ENCODE data around the gene CHD6.

CHD6 gene

DNA sequence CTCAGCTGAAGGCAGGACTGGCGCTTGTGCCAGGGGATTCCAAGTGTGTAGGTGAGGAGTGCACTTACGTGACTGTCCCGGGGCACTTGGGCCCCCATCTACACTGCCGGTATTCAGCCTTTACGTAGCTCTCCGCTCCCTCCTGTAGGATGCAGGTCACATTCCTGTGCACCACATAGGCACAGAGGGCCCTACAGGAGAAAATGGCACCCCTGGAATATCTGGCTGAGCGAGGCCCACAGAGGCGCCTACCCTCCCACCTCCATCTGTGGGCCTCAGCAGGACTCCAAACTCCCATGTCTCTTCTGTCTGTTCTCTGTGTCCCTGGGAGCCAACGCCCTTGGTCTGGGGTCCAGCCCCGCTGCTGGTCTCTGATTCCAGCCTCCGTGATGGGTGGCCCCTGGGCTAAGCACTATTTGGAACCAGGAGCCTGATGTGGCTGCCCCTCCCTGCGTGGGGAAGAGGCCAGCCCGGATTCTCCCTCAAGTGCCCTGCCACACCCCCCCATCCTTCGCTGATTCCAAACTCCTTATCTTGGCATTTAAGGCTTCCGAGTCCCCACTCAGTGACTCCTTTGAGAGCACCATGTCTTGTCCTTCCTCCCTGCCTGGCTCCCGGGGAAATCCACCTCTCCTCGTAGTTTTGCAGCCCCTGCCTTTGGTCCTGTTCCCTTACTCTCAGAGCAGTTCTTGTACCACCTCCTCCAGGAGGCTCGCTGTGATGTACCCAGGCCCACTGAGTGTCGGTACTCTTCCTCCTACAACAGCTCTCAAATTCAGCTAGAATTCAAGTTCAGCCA is 253.0 kb downstream of the CHD6 start:
- H3K4me3 ChIP-seq (ENCODE audit: low read length), result peak overlapping the region; percentile 26
- TF ChIP-seq, protein P1, sequence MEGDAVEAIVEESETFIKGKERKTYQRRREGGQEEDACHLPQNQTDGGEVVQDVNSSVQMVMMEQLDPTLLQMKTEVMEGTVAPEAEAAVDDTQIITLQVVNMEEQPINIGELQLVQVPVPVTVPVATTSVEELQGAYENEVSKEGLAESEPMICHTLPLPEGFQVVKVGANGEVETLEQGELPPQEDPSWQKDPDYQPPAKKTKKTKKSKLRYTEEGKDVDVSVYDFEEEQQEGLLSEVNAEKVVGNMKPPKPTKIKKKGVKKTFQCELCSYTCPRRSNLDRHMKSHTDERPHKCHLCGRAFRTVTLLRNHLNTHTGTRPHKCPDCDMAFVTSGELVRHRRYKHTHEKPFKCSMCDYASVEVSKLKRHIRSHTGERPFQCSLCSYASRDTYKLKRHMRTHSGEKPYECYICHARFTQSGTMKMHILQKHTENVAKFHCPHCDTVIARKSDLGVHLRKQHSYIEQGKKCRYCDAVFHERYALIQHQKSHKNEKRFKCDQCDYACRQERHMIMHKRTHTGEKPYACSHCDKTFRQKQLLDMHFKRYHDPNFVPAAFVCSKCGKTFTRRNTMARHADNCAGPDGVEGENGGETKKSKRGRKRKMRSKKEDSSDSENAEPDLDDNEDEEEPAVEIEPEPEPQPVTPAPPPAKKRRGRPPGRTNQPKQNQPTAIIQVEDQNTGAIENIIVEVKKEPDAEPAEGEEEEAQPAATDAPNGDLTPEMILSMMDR (conservative IDR thresholded peaks at IDR 0.05; ENCODE audit: low read depth, low read length), result no peak
- no peak for DNase-seq (ENCODE audit: low read depth)

DNA sequence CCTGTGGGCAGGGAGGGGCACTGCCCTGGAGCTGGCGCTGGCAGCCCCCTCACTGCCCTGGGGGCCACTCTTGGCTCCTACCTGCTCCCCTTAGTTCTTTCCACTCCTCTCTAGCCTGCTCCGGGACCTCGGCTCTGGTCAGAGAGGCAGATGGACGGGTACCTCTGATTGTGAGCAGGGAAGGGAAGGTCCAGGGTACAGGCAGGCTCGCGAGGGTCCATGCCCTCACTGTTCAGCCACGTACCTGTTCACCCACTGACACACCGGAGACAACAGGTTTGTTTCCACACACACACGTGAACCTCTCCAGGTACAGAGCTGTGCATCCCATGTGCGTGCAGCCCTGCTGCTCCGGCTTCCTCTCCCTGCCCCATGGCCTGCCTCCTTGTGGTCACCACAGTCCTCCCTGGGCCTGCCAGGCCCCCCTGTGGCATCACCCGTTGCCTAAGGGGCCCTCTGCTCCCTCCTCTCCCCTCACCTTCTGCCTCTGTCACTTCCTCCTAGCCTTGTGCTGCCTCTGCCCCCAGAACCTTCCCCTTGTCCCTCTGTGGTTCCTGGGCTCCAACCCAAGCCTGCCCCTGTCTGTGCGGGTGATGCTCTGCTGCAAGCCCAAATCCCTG is 253.8 kb downstream of the CHD6 start:
- DNase-seq (ENCODE audit: low read depth), result no peak
- H3K4me3 ChIP-seq (ENCODE audit: low read length), result no peak overlapping the region
- TF ChIP-seq, protein P1 (conservative IDR thresholded peaks at IDR 0.05; ENCODE audit: low read depth, low read length), result peak; percentile 7

DNA sequence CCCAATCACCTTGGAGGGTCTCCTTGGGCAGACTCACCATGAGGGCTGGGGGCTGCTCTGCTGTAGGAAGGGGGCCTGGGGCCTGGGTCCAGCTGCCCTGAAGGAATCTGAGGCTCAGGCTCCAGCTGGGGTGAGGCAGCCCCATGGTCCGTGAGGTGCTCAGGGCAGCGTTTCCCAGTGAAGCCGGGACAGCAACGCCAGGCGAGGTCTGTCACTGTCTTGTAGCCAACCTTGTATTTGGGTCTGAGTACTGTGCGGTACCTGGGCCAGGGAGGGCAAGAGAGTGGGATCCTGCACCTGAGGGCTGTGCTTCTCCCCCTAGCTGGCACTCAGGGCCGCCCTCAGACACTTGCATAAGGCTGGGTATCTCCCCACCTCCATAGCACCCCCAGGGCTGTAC is 254.6 kb downstream of the CHD6 start:
- H3K4me3 ChIP-seq (ENCODE audit: low read length), result no peak overlapping the region
- DNase-seq (ENCODE audit: low read depth), result no peak
- TF ChIP-seq, protein P1 (conservative IDR thresholded peaks at IDR 0.05; ENCODE audit: low read depth, low read length), result no peak

DNA sequence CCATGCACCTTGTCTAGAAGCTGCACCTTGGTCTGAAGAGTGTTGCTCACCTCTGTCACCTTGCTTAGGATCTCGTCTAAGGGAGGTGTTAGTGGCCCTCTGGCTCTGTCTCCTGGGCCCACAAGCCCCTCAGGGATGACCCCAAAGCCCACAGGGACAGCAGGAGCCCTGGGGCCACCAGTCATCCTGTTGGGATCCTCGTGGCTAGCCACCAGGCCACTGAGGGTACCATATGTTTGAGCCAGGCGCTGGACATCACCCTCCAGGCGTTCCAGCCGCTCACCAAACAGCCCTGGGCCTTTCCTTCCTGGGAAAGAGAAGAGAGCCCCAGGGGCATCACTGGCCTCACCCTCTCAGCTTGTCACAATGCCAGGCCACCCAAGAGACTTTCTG is 255.4 kb downstream of the CHD6 start:
- no peak for DNase-seq (ENCODE audit: low read depth)
- H3K4me3 ChIP-seq (ENCODE audit: low read length), result no peak overlapping the region
- TF ChIP-seq, protein P1 (conservative IDR thresholded peaks at IDR 0.05; ENCODE audit: low read depth, low read length), result no peak

DNA sequence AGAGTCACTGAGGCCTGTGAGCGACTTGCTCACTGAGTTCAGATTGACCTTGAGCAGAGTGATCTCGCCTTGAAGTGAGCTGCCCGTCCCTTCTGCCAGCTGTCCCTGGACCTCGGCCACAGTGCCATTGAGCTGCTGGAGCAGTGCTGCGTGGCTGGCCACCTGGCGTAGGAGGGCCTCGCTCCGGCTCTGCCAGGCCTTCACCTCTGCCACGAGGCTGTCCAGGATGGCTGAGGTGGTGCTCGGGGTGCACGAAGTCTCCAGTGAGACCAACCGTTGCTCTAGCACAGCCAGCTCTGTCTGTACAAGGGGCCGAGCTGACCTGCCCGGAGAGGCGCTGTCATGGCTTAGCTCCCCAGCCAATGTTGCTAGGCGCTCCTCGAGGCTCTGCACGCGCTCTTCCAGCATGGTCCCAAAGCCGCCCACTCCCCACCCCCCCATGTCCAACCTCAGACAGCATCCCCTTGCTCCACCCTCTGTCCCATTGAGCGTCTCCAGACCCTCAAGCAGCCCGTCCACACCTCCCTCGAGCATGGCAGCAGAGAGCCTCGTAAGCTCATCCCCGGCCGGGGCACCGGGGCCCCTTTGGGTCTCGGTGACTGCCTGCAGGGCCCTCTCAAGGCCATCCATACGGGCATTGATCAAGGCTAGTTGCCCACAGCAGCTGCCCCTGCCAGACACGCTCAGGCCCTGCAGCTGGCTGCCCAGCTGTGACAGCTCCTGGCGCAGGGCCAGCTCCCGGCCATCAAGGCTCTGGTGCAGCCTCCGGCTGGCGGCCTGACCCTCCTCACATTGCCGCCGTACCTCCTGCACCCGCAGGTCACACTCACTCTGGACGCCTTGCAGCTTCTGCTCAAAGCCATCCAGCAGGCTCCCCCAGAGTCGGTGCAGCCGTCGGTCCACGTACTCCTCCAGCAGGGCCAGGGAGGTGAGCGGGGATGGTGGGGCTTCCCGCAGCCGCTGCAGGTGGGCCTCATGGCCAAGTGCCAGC is 256.1 kb downstream of the CHD6 start:
- TF ChIP-seq, protein P1 (conservative IDR thresholded peaks at IDR 0.05; ENCODE audit: low read depth, low read length), result no peak
- no peak overlapping the region for H3K4me3 ChIP-seq (ENCODE audit: low read length)
- DNase-seq (ENCODE audit: low read depth), result no peak

DNA sequence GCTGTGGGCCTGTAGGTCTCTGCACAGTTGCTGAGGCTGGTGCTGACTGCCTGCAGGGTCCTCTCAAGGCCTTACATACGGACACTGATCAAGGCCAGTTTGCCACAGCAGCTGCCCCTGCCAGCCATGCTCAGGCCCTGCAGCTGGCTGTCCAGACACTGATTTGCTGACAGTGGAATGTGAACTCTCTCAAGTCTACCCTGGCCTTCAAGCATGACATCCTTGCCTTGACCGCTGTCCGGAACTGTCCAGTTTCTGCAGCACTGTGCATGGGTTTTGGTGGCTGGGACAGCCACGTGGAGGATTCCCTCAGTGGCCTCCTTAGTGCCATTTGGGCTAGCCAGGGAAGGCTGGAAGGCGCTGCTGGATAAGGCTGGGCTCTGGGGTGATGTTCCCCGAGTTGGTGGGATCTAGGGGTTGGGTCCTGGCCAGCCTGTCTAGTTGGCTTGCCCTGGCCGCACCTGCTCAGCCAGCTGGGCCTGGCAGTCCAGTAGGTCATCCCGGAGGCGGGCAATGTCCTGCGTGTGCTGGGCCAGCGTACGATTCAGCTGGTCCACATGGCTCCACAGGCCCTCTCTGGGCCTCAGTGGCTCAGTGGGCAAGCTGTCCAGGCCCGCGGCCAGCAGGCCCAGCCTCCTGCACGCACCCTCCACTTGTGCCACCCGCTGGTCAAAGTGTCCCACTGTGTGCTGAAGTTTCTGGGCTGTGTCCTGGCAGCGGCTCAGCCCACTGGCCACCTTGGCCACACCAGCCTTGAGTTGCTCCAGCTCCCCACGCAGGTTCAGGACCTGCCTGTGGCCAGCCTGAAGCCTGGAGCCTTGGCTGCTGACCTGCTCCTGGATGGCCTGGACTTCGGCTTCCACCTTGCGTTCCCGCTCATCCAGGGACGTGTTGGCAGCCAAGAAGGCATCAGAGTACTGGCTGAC is 257.1 kb downstream of the CHD6 start:
- TF ChIP-seq, protein P1 (conservative IDR thresholded peaks at IDR 0.05; ENCODE audit: low read depth, low read length), result no peak
- no peak overlapping the region for H3K4me3 ChIP-seq (ENCODE audit: low read length)
- no peak for DNase-seq (ENCODE audit: low read depth)
